Measurements from ENCODE around the gene BST2.

Gene BST2

GRCh38 chr19:17393002-17393401 lies 12.4 kb downstream of the BST2 start:
- DNase-seq (ENCODE audit: low spot score), result no peak
- TF ChIP-seq CTCF (IDR thresholded peaks at IDR 0.05; ENCODE audit: extremely low read depth, missing control alignments), result no peak

GRCh38 chr19:17391371-17392151 lies 13.9 kb downstream of the BST2 start:
- DNase-seq (ENCODE audit: low spot score), result peak; percentile 52
- no peak for TF ChIP-seq CTCF (IDR thresholded peaks at IDR 0.05; ENCODE audit: extremely low read depth, missing control alignments)

- TF ChIP-seq CTCF (IDR thresholded peaks at IDR 0.05; ENCODE audit: extremely low read depth, missing control alignments), result peak; percentile 78
Observed at GRCh38 chr19:17390665-17391370, 14.6 kb downstream of the BST2 start.

GRCh38 chr19:17389957-17390664 lies 15.3 kb downstream of the BST2 start:
- TF ChIP-seq CTCF (IDR thresholded peaks at IDR 0.05; ENCODE audit: extremely low read depth, missing control alignments), result no peak

More at GRCh38 chr19:17390665-17391370, 14.6 kb downstream of the BST2 start:
- DNase-seq (ENCODE audit: low spot score), result peak; percentile 99

GRCh38 chr19:17389288-17389687 lies 16.1 kb downstream of the BST2 start:
- TF ChIP-seq CTCF (IDR thresholded peaks at IDR 0.05; ENCODE audit: extremely low read depth, missing control alignments), result no peak
- DNase-seq (ENCODE audit: low spot score), result no peak

More at GRCh38 chr19:17389957-17390664, 15.3 kb downstream of the BST2 start:
- no peak for DNase-seq (ENCODE audit: low spot score)

- DNase-seq (ENCODE audit: low spot score), result peak; percentile 82
Observed at GRCh38 chr19:17385878-17386611, 19.4 kb downstream of the BST2 start.

More at GRCh38 chr19:17385878-17386611, 19.4 kb downstream of the BST2 start:
- TF ChIP-seq CTCF (IDR thresholded peaks at IDR 0.05; ENCODE audit: extremely low read depth, missing control alignments), result peak; percentile 73
